Right ventricle myocardium superior (tissue), 1 donor: Measurements from ENCODE around the gene DHPS. TPM values are rescaled to one million over a fixed set of nuclear protein-coding genes. Genes with fewer than 3 reads are reported as not detected.
"Not testable (repeated sequence)": the region's sequence is repeated elsewhere in the genome, so short reads cannot be mapped to it uniquely, and the experiment has no call there.

Experiments
- ATAC-seq: fragments of 200-7000 bp; cut with Tn5 transposase; one replicate; pipeline ENCODE4 v1.9.1; 2020; ENCODE audit warnings: mild to moderate bottlenecking; ENCODE audit not compliant: poor library complexity
- DNase-seq: peaks from one replicate; pipeline ENCODE4 v3.0.0-alpha.2; 2020
- intact Hi-C: fragments of 100-400 bp; cut with DNase I; formaldehyde crosslinking; loops from one replicate; pipeline ENCODE4 v1.11.2; 2022
- total RNA-seq: library from RNA; stranded (reverse); fragmentation: NEBNext Ultra II Directional; extraction: Animal tissue kit (Norgen Biotek cat#: 25700); gene quantifications from one replicate; pipeline ENCODE4 v1.2.1, GENCODE V29; 2021
- donor health status: DM: no; HTN: yes; CAD: no; lungs with severe emphysema.

The DHPS gene
- total RNA-seq, 1 donor from 2014 or later, result 42.9 TPM

GRCh38 chr19:12711187-12711586 is 29.5 kb upstream of the DHPS start:
- DNase-seq (no peak), ATAC-seq (no peak)
- intact Hi-C loops, result loop anchor here (5.0 kb wide), 1 partner anchor 46 kb away; no protein-coding TSS in a partner anchor

- DNase-seq, result no peak
- intact Hi-C loops, result no loop called here
- no peak for ATAC-seq
Observed at GRCh38 chr19:12708641-12709040, 27.0 kb upstream of the DHPS start.

GRCh38 chr19:12706332-12706718 is 24.6 kb upstream of the DHPS start:
- DNase-seq, result no peak
- intact Hi-C loops, result no loop called here
- ATAC-seq, result no peak

GRCh38 chr19:12705654-12706331 is 24.1 kb upstream of the DHPS start:
- intact Hi-C loops, result no loop called here
- DNase-seq (no peak), ATAC-seq (no peak)

GRCh38 chr19:12705169-12705568 is 23.5 kb upstream of the DHPS start:
- ATAC-seq (no peak), DNase-seq (no peak)
- intact Hi-C loops, result no loop called here

GRCh38 chr19:12703046-12703445 is 21.4 kb upstream of the DHPS start:
- intact Hi-C loops, result no loop called here
- DNase-seq, result no peak
- no peak for ATAC-seq

- intact Hi-C loops, result no loop called here
- ATAC-seq, result no peak
- no peak for DNase-seq
Observed at GRCh38 chr19:12701596-12702282, 20.1 kb upstream of the DHPS start.

- intact Hi-C loops, result no loop called here
- DNase-seq (no peak), ATAC-seq (no peak)
Observed at GRCh38 chr19:12698138-12698537, 16.5 kb upstream of the DHPS start.

- intact Hi-C loops, result not testable (repeated sequence)
Observed at GRCh38 chr19:12697425-12697824, 15.7 kb upstream of the DHPS start.

GRCh38 chr19:12696366-12697335 is 15.0 kb upstream of the DHPS start, which contains the start of gene FBXW9:
FBXW9 (minus strand) TSS chr19:12696631; CDS start chr19:12696581, 50 bp downstream.
- intact Hi-C loops, result no loop called here
- peak; percentile 96 for ATAC-seq
- peak; percentile 99 for DNase-seq

More at GRCh38 chr19:12697425-12697824, 15.7 kb upstream of the DHPS start:
- ATAC-seq, DNase-seq: not testable (repeated sequence)

GRCh38 chr19:12695997-12696365 is 14.3 kb upstream of the DHPS start:
- intact Hi-C loops, result no loop called here
- ATAC-seq (peak; percentile 18), DNase-seq (no peak)

- ATAC-seq, result no peak
- intact Hi-C loops, result no loop called here
- DNase-seq, result no peak
Observed at GRCh38 chr19:12695514-12695913, 13.8 kb upstream of the DHPS start.

- intact Hi-C loops, result no loop called here
- ATAC-seq, result no peak
- no peak for DNase-seq
Observed at GRCh38 chr19:12695096-12695495, 13.4 kb upstream of the DHPS start.

- ATAC-seq, result no peak
- no peak for DNase-seq
- intact Hi-C loops, result no loop called here
Observed at GRCh38 chr19:12694641-12695040, 13.0 kb upstream of the DHPS start.

- DNase-seq (no peak), ATAC-seq (no peak)
- intact Hi-C loops, result no loop called here
Observed at GRCh38 chr19:12692960-12693359, 11.3 kb upstream of the DHPS start.

- DNase-seq (no peak), ATAC-seq (no peak)
- intact Hi-C loops, result no loop called here
Observed at GRCh38 chr19:12689581-12690216, 8.0 kb upstream of the DHPS start.

GRCh38 chr19:12689012-12689411 is 7.3 kb upstream of the DHPS start:
- DNase-seq, result no peak
- ATAC-seq, result no peak
- intact Hi-C loops, result no loop called here

- intact Hi-C loops, result no loop called here
- DNase-seq (no peak), ATAC-seq (no peak)
Observed at GRCh38 chr19:12687496-12688196, 6.0 kb upstream of the DHPS start, which contains the start of gene GNG14. GNG14 (plus strand) TSS chr19:12687998; CDS start chr19:12688049, 51 bp downstream.
